Colonic mucosa (tissue), 4 donors: Measurements from ENCODE around the gene MICA. TPM values are rescaled to one million over a fixed set of nuclear protein-coding genes. Genes with fewer than 3 reads are reported as not detected.

ENCODE experiments used
- DNase-seq: peaks from one replicate; pipeline ENCODE4 v3.0.0-alpha.2; 2020
- H3K27ac ChIP-seq: fragments of 200-600 bp; one replicate; pipeline ENCODE4 v1.8.0; 2021
- H3K27me3 ChIP-seq: fragments of 200-600 bp; one replicate; pipeline ENCODE4 v1.8.0; 2021
- H3K36me3 ChIP-seq: fragments of 200-600 bp; one replicate; pipeline ENCODE4 v1.8.0; 2021
- H3K4me1 ChIP-seq: fragments of 200-600 bp; one replicate; pipeline ENCODE4 v1.8.0; 2021; ENCODE audit warnings: mild to moderate bottlenecking
- H3K4me3 ChIP-seq: fragments of 200-600 bp; one replicate; pipeline ENCODE4 v1.8.0; 2021
- H3K9ac ChIP-seq, 2 donors: one replicate each; pipeline ENCODE4 v1.7.0; 2013; ENCODE audit warnings: control low read depth in 2 of 2, low read depth in 2 of 2, low read length in 2 of 2
- H3K9me3 ChIP-seq: fragments of 200-600 bp; one replicate; pipeline ENCODE4 v1.8.0; 2021
- CTCF ChIP-seq: fragments of 200-600 bp; IDR thresholded peaks from one replicate; pipeline ENCODE4 v1.8.0; 2022; ENCODE audit warnings: antibody characterized with exemption, mild to moderate bottlenecking
- intact Hi-C: fragments of 100-400 bp; cut with DNase I; formaldehyde crosslinking; loops from one replicate; pipeline ENCODE4 v1.14.1; 2022
- total RNA-seq, 2 donors: library from RNA; stranded (reverse); fragmentation: NEBNext Ultra II Directional in 1 of 2; extraction: Animal tissue kit (Norgen Biotek cat#: 25700) in 1 of 2; gene quantifications; one replicate each; pipeline ENCODE4 v1.2.1, GENCODE V29; 2021
- donor health status: healthy.
- donor health status: DM: no; HTN: no; CAD: no.
- donor health status: DM: no; HTN: no; CAD: no.

Gene MICA
- total RNA-seq, 2 donors from 2014 or later: 15.0 to 26.7 TPM

GRCh38 chr6:31356216-31356945, 47.0 kb upstream of the MICA start:
- H3K4me3 ChIP-seq: peak overlapping the region; percentile 52
- H3K27ac ChIP-seq: peak overlapping the region; percentile 81
- H3K4me1 ChIP-seq: no peaks in the 10 kb centered on the region
- no peaks in the 10 kb centered on the region for H3K27me3 ChIP-seq
- DNase-seq: peak; percentile 48
- H3K9ac ChIP-seq: peak overlapping the region; percentile 81 to 98
- intact Hi-C loops: no loop called here
- H3K36me3 ChIP-seq: peaks cover 4% of the 10 kb centered on the region
- H3K9me3 ChIP-seq: no peaks in the 10 kb centered on the region
- no peak for TF ChIP-seq CTCF

- no peaks in the 10 kb centered on the region for H3K27me3 ChIP-seq
- H3K9me3 ChIP-seq: no peaks in the 10 kb centered on the region
- DNase-seq: peak; percentile 70
- intact Hi-C loops: no loop called here
- TF ChIP-seq CTCF: no peak
- peaks cover 4% of the 10 kb centered on the region for H3K36me3 ChIP-seq
- H3K4me3 ChIP-seq: peak within 1 kb of the TSS; percentile 52
- H3K9ac ChIP-seq: peak within 1 kb of the TSS; percentile 81 to 98
- no peaks in the 10 kb centered on the region for H3K4me1 ChIP-seq
- peak within 1 kb of the TSS; percentile 81 for H3K27ac ChIP-seq
Measured at GRCh38 chr6:31356946-31357466, 46.4 kb upstream of the MICA start, which contains the start of gene HLA-B. Gene HLA-B (minus strand): TSS chr6:31357179. CDS start chr6:31357158, 21 bp downstream.

GRCh38 chr6:31357886-31358285, 45.5 kb upstream of the MICA start:
- peaks cover 4% of the 10 kb centered on the region for H3K36me3 ChIP-seq
- no peaks in the 10 kb centered on the region for H3K9me3 ChIP-seq
- H3K9ac ChIP-seq: peak overlapping the region in 1 of 2 donors; percentile 98
- no peaks in the 10 kb centered on the region for H3K27me3 ChIP-seq
- no peak for TF ChIP-seq CTCF
- peak overlapping the region; percentile 81 for H3K27ac ChIP-seq
- no peak for DNase-seq
- intact Hi-C loops: no loop called here
- H3K4me3 ChIP-seq: no peak overlapping the region
- H3K4me1 ChIP-seq: no peaks in the 10 kb centered on the region

- intact Hi-C loops: no loop called here
- no peak for TF ChIP-seq CTCF
- no peaks in the 10 kb centered on the region for H3K27me3 ChIP-seq
- H3K4me1 ChIP-seq: no peaks in the 10 kb centered on the region
- H3K9ac ChIP-seq: no peak overlapping the region
- peaks cover 4% of the 10 kb centered on the region for H3K36me3 ChIP-seq
- DNase-seq: no peak
- no peaks in the 10 kb centered on the region for H3K9me3 ChIP-seq
- no peak overlapping the region for H3K4me3 ChIP-seq
- no peak overlapping the region for H3K27ac ChIP-seq
Measured at GRCh38 chr6:31358302-31358701, 45.1 kb upstream of the MICA start.

- H3K9me3 ChIP-seq: no peaks in the 10 kb centered on the region
- H3K27ac ChIP-seq: no peak overlapping the region
- DNase-seq: no peak
- intact Hi-C loops: no loop called here
- H3K36me3 ChIP-seq: no peaks in the 10 kb centered on the region
- H3K4me1 ChIP-seq: no peaks in the 10 kb centered on the region
- H3K9ac ChIP-seq: no peak overlapping the region
- H3K4me3 ChIP-seq: no peak overlapping the region
- no peak for TF ChIP-seq CTCF
- H3K27me3 ChIP-seq: no peaks in the 10 kb centered on the region
Measured at GRCh38 chr6:31359581-31359980, 43.8 kb upstream of the MICA start.
